Measurements from ENCODE around the gene HYAL3. TPM values are rescaled to one million over a fixed set of nuclear protein-coding genes. Genes with fewer than 3 reads are reported as not detected.

Gene HYAL3
- total and polyA plus RNA-seq, 2 of the 13 experiments (the other 11 are each of a cell fraction or from before 2014, with no cell fraction given), result 5.5 to 10.4 TPM

- 0 out of 2 replicates have a peak, but pooled peaks have one; percentile 18 for TF ChIP-seq SOX5 (CRISPR knock-in tag; IDR thresholded peaks at IDR 0.05; ENCODE audit: borderline replicate concordance)
- peak; percentile 62; the same call in 1 of the 2 replicates for TF ChIP-seq ZNF292 (CRISPR knock-in tag; IDR thresholded peaks at IDR 0.05; ENCODE audit: borderline replicate concordance, low read depth)
- 0 out of 2 replicates have a peak, but pooled peaks have one; percentile 37 for TF ChIP-seq PREB (CRISPR knock-in tag; IDR thresholded peaks at IDR 0.05)
- no peak for TF ChIP-seq SP2 (CRISPR knock-in tag; IDR thresholded peaks at IDR 0.05)
- no peak for TF ChIP-seq TFDP1 (CRISPR knock-in tag; IDR thresholded peaks at IDR 0.05; ENCODE audit: borderline replicate concordance)
- no peak for TF ChIP-seq YEATS4 (CRISPR knock-in tag; IDR thresholded peaks at IDR 0.05; ENCODE audit: borderline replicate concordance)
- no peak for TF ChIP-seq ZIK1 (CRISPR knock-in tag; IDR thresholded peaks at IDR 0.05; ENCODE audit: borderline replicate concordance, low read depth)
- TF ChIP-seq ZSCAN21 (CRISPR knock-in tag; IDR thresholded peaks at IDR 0.05; ENCODE audit: borderline replicate concordance), result no peak; the same call in 1 of the 2 replicates
- TF ChIP-seq ZNF710 (CRISPR knock-in tag; IDR thresholded peaks at IDR 0.05; ENCODE audit: borderline replicate concordance), result peak; percentile 56; the same call in 1 of the 2 replicates
- TF ChIP-seq DPF2 (CRISPR knock-in tag; IDR thresholded peaks at IDR 0.05; ENCODE audit: borderline replicate concordance, low read depth), result no peak
- peak; percentile 97 for TF ChIP-seq PATZ1 (CRISPR knock-in tag; IDR thresholded peaks at IDR 0.05)
- peak; percentile 86 for TF ChIP-seq RAD21 (CRISPR knock-in tag; IDR thresholded peaks at IDR 0.05)
- TF ChIP-seq JUND (CRISPR knock-in tag; IDR thresholded peaks at IDR 0.05), result peak; percentile 65; the same call in 1 of the 2 replicates
- TF ChIP-seq ZNF367 (CRISPR knock-in tag; IDR thresholded peaks at IDR 0.05; ENCODE audit: borderline replicate concordance), result no peak
- TF ChIP-seq MXD3 (CRISPR knock-in tag; IDR thresholded peaks at IDR 0.05), result peak; percentile 88
- no peak; the same call in 1 of the 2 replicates for TF ChIP-seq KMT2A (CRISPR knock-in tag; IDR thresholded peaks at IDR 0.05)
- no peak; the same call in 1 of the 2 replicates for TF ChIP-seq ZC3H4 (CRISPR knock-in tag; IDR thresholded peaks at IDR 0.05; ENCODE audit: borderline replicate concordance)
- TF ChIP-seq MYPOP (CRISPR knock-in tag; IDR thresholded peaks at IDR 0.05), result 0 out of 2 replicates have a peak, but pooled peaks have one; percentile 31
- peak; percentile 68; the same call in 1 of the 2 replicates for TF ChIP-seq ZSCAN12 (CRISPR knock-in tag; IDR thresholded peaks at IDR 0.05)
- peak; percentile 88; the same call in 1 of the 2 replicates for TF ChIP-seq SNAPC5 (CRISPR knock-in tag; IDR thresholded peaks at IDR 0.05; ENCODE audit: borderline replicate concordance)
Measured at GRCh38 chr3:50303013-50303815, 4.0 kb upstream of the HYAL3 start, which contains the start of gene HYAL1 (continued).
